ENCODE data around the gene HYCC2. TPM values are rescaled to one million over a fixed set of nuclear protein-coding genes. Genes with fewer than 3 reads are reported as not detected.

Gene HYCC2
- total RNA-seq, 2 experiments from 2014 or later = 31.4 to 32.0 TPM

DNA sequence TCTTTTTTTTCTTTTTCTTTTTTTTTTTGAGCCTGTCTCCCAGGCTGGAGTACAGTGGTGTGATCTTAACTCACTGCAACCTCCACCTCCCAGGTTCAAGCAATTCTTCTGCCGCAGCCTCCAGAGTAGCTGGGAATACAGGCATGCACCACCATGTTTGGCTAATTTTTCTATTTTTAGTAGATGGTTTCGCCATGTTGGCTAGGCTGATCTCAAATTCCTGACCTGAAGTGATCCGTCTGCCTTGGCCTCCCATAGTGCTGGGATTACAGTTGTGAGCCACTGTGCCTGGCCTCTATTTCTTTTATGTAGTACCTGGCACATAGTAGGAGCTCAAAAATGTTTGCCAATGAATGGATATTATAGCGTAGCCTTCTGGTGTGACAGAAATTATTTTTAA lies 37.7 kb upstream of the HYCC2 start:
- CTCF ChIA-PET = interaction anchor here (0.6 to 1.0 kb wide), 2 partner anchors 9 to 148 kb away, joined by 3 read pairs; no protein-coding TSS in a partner anchor
- POLR2A ChIA-PET = no interaction called here
- no peak for DNase-seq
- Mint-ChIP-seq H3K36me3 (ENCODE audit: low read depth) (no peaks in the 10 kb centered on the region), H3K4me1 (peaks cover 7% of the 10 kb centered on the region), H3K9me3 (no peaks in the 10 kb centered on the region), H3K27me3 (peaks cover 3% of the 10 kb centered on the region), H3K4me3 (no peak overlapping the region), H3K27ac (no peak overlapping the region)

DNA sequence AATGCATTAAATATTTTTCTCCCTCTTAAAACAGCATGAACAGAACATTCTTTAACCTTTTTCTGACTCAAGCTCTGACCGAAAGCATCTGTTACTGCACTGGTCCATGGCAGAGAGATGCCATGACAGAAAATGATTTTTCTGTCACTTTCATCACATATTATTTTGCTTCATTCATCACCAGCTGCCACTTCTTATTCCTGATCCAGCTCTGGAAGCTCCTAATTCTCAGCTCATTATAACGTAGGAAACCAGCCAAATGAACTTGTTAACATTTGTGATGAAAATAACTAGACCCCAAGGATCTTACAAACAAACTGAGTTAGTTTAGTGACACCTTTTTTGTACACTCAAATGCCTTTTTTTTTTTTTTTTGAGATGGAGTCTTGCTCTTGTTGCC lies 36.9 kb upstream of the HYCC2 start:
- H3K27me3 Mint-ChIP-seq = peaks cover 3% of the 10 kb centered on the region
- peaks cover 2% of the 10 kb centered on the region for H3K4me1 Mint-ChIP-seq
- no peak overlapping the region for H3K27ac Mint-ChIP-seq
- no peak overlapping the region for H3K4me3 Mint-ChIP-seq
- no peaks in the 10 kb centered on the region for H3K36me3 Mint-ChIP-seq (ENCODE audit: low read depth)
- no peaks in the 10 kb centered on the region for H3K9me3 Mint-ChIP-seq
- CTCF ChIA-PET = interaction anchor here (0.6 to 1.3 kb wide), 2 partner anchors 9 to 169 kb away, joined by 3 to 4 read pairs; no protein-coding TSS in a partner anchor
- POLR2A ChIA-PET = no interaction called here
- no peak for DNase-seq

GRCh38 chr2:201107624-201108023 lies 36.2 kb upstream of the HYCC2 start:
- no peak overlapping the region for H3K27ac Mint-ChIP-seq

DNA sequence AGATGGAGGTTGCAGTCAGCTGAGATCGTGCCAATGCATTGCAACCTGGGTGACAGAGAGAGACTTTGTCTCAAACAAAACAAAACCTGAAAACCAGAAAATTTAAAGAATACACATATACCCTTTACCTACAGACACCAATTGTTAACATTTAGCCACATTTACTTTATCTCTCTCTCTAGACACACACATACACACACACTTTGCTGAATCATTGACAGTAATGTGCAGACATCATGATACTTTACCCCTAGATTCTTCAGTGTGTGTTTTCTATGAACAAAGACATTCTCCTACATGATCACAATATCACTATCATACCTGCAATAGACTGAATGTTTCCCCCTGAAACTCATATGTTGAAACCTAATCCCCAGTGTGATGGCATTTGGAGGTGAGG lies 34.3 kb upstream of the HYCC2 start:
- Mint-ChIP-seq H3K4me3 (no peak overlapping the region), H3K27me3 (peaks cover 3% of the 10 kb centered on the region), H3K27ac (no peak overlapping the region), H3K4me1 (no peaks in the 10 kb centered on the region), H3K9me3 (no peaks in the 10 kb centered on the region), H3K36me3 (ENCODE audit: low read depth) (no peaks in the 10 kb centered on the region)
- ChIA-PET CTCF (interaction anchor here (1.1 kb wide), 1 partner anchor 10 kb away, joined by 7 read pairs; the partner anchor contains the start of gene CFLAR), POLR2A (no interaction called here)
- no peak for DNase-seq

More at GRCh38 chr2:201107624-201108023, 36.2 kb upstream of the HYCC2 start:
- peaks cover 3% of the 10 kb centered on the region for H3K27me3 Mint-ChIP-seq
- POLR2A ChIA-PET = no interaction called here
- DNase-seq = no peak
- no peaks in the 10 kb centered on the region for H3K36me3 Mint-ChIP-seq (ENCODE audit: low read depth)
- no peak overlapping the region for H3K4me3 Mint-ChIP-seq
- no peaks in the 10 kb centered on the region for H3K9me3 Mint-ChIP-seq
- CTCF ChIA-PET = interaction anchor here (0.6 to 1.3 kb wide), 5 partner anchors 10 to 194 kb away, joined by 3 to 4 read pairs (median 3); no protein-coding TSS in a partner anchor
- H3K4me1 Mint-ChIP-seq = no peaks in the 10 kb centered on the region

DNA sequence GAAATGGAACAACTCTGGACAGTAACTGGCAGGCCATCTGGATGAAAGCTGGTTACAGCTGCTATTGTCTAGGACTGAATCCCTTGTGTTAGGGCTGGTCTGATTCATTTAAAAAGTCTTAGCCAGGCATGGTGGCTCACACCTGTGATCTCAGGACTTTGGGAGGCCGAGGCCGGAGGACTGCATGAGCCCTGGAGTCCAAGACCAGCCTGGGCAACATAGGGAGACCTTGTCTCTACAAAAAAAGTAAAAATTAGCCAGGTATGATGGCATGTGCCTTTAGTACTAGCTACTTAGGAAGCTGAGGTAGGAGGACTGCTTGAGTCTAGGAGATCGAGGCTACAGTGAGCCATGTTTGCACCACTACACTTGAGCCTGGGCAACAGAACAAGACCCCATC lies 29.0 kb upstream of the HYCC2 start:
- no peaks in the 10 kb centered on the region for H3K27me3 Mint-ChIP-seq
- peaks cover 2% of the 10 kb centered on the region for H3K4me1 Mint-ChIP-seq
- no peaks in the 10 kb centered on the region for H3K9me3 Mint-ChIP-seq
- H3K27ac Mint-ChIP-seq = peak overlapping the region; percentile 44
- DNase-seq = no peak
- H3K4me3 Mint-ChIP-seq = no peak overlapping the region
- POLR2A ChIA-PET = interaction anchor here (0.6 kb wide), 1 partner anchor 10 kb away, joined by 4 read pairs; no protein-coding TSS in a partner anchor
- no peaks in the 10 kb centered on the region for H3K36me3 Mint-ChIP-seq (ENCODE audit: low read depth)
- CTCF ChIA-PET = interaction anchor here (0.6 to 1.4 kb wide), 4 partner anchors 8 to 137 kb away, joined by 3 to 4 read pairs (median 4); partner anchors contain the start of gene ORC2

DNA sequence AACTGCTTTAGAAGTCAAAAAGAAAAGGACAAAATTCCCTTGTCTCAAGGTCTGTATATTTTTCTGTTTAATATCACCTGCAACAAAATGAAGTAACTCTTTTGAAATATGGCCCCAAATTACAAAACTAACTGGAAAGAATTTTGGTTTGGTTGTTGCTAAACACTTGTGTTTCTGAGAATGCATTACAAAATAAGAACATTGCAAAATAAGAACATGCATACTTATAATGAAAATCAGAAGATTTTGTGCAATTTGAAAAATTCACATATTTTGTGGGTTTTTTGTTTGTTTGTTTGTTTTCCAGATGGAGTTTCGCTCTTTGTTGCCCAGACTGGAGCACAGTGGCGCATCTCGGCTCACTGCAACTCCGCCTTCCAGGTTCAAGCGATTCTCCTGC lies 22.1 kb upstream of the HYCC2 start:
- no peak overlapping the region for H3K4me3 Mint-ChIP-seq
- no peaks in the 10 kb centered on the region for H3K9me3 Mint-ChIP-seq
- peaks cover 4% of the 10 kb centered on the region for H3K4me1 Mint-ChIP-seq
- DNase-seq = no peak
- ChIA-PET POLR2A (no interaction called here), CTCF (interaction anchor here (1.1 to 1.6 kb wide), 2 partner anchors 8 to 21 kb away, joined by 3 to 4 read pairs; no protein-coding TSS in a partner anchor)
- H3K27ac Mint-ChIP-seq = no peak overlapping the region
- peaks cover 6% of the 10 kb centered on the region for H3K36me3 Mint-ChIP-seq (ENCODE audit: low read depth)
- H3K27me3 Mint-ChIP-seq = no peaks in the 10 kb centered on the region

- Mint-ChIP-seq H3K9me3 (no peaks in the 10 kb centered on the region), H3K27me3 (no peaks in the 10 kb centered on the region), H3K4me1 (peaks cover 2% of the 10 kb centered on the region), H3K4me3 (no peak overlapping the region), H3K27ac (peak overlapping the region; percentile 19), H3K36me3 (ENCODE audit: low read depth) (peaks cover 19% of the 10 kb centered on the region)
- CTCF ChIA-PET = interaction anchor here (0.6 to 0.9 kb wide), 4 partner anchors 12 to 127 kb away, joined by 3 read pairs; partner anchors contain the start of gene ORC2
- no peak for DNase-seq
- POLR2A ChIA-PET = interaction anchor here (0.6 kb wide), 1 partner anchor 10 kb away, joined by 4 read pairs; no protein-coding TSS in a partner anchor
Measured at GRCh38 chr2:201090574-201090973, 19.1 kb upstream of the HYCC2 start.

DNA sequence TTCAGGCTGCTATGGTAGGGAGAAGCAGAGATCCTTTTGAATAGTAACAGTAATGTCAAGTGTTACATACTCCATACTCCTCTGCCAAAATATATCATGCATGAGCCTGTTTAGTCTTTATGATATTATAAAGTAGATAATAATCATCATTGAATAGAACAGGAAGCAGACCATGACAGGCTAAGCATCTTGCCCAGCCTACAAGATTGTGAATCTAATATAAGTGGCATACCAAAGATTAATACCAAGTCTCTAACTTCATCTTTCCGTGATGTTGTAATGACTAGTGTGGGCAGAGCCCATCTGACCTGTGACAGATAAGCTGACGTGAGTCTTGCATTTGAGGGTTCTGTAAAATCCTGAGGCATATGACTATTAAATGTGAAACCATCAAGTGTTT lies 13.4 kb upstream of the HYCC2 start:
- no peak overlapping the region for H3K4me3 Mint-ChIP-seq
- no peaks in the 10 kb centered on the region for H3K27me3 Mint-ChIP-seq
- H3K4me1 Mint-ChIP-seq = peaks cover 3% of the 10 kb centered on the region
- DNase-seq = no peak
- no peaks in the 10 kb centered on the region for H3K9me3 Mint-ChIP-seq
- ChIA-PET CTCF (interaction anchor here (1.1 kb wide), 1 partner anchor 122 kb away, joined by 4 read pairs; the partner anchor contains the start of gene ORC2), POLR2A (no interaction called here)
- H3K27ac Mint-ChIP-seq = no peak overlapping the region
- peaks cover 39% of the 10 kb centered on the region for H3K36me3 Mint-ChIP-seq (ENCODE audit: low read depth)

GRCh38 chr2:201074996-201075395 lies 3.5 kb upstream of the HYCC2 start:
- Mint-ChIP-seq H3K36me3 (ENCODE audit: low read depth) (peaks cover 3% of the 10 kb centered on the region), H3K9me3 (no peaks in the 10 kb centered on the region), H3K27ac (no peak overlapping the region), H3K4me3 (no peak overlapping the region), H3K27me3 (no peaks in the 10 kb centered on the region), H3K4me1 (peaks cover 33% of the 10 kb centered on the region)
- POLR2A ChIA-PET = interaction anchor here (0.7 kb wide), 1 partner anchor 76 kb away, joined by 3 read pairs; no protein-coding TSS in a partner anchor
- CTCF ChIA-PET = interaction anchor here (1.0 kb wide), 1 partner anchor 34 kb away, joined by 3 read pairs; no protein-coding TSS in a partner anchor
- DNase-seq = no peak

DNA sequence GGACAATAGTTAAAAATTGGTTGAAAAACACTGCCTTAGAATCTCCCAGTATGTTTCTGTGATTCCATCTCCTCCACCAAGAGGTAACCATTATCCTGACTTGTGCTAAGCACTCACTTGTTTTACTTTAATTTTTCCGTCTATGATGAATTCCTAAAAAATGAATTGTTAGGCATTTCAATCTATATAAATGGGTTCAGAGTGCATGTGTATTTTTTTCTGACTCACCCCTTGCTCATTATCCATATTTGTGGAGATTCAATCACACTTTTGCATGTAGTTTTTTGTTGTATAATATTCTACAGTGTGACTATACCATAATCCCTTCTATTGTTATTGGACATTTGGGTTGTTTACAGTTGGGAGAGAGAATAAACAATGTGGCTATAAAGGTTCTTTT lies 1.6 kb upstream of the HYCC2 start:
- peaks cover 45% of the 10 kb centered on the region for H3K4me1 Mint-ChIP-seq
- H3K36me3 Mint-ChIP-seq (ENCODE audit: low read depth) = no peaks in the 10 kb centered on the region
- DNase-seq = no peak
- peak overlapping the region; percentile 54 for H3K27ac Mint-ChIP-seq
- ChIA-PET CTCF (no interaction called here), POLR2A (no interaction called here)
- H3K9me3 Mint-ChIP-seq = no peaks in the 10 kb centered on the region
- H3K27me3 Mint-ChIP-seq = no peaks in the 10 kb centered on the region
- H3K4me3 Mint-ChIP-seq = peak overlapping the region; percentile 49

GRCh38 chr2:201072201-201072530 lies 695 bp upstream of the HYCC2 start:
- Mint-ChIP-seq H3K36me3 (ENCODE audit: low read depth) (no peaks in the 10 kb centered on the region), H3K4me3 (peak overlapping the region; percentile 86), H3K27ac (peak overlapping the region; percentile 96), H3K27me3 (no peaks in the 10 kb centered on the region), H3K9me3 (no peaks in the 10 kb centered on the region), H3K4me1 (peaks cover 47% of the 10 kb centered on the region)
- DNase-seq = no peak
- ChIA-PET POLR2A (interaction anchor here (0.5 kb wide), 1 partner anchor 59 kb away, joined by 6 read pairs; no protein-coding TSS in a partner anchor), CTCF (no interaction called here)

- POLR2A ChIA-PET = interaction anchor here (0.6 kb wide), 1 partner anchor 1567 kb away, joined by 4 read pairs; no protein-coding TSS in a partner anchor
- Mint-ChIP-seq H3K4me1 (peaks cover 49% of the 10 kb centered on the region), H3K9me3 (no peaks in the 10 kb centered on the region), H3K4me3 (peak overlapping the region; percentile 86), H3K27me3 (no peaks in the 10 kb centered on the region), H3K27ac (peak overlapping the region; percentile 96), H3K36me3 (ENCODE audit: low read depth) (peaks cover 3% of the 10 kb centered on the region)
- no peak for DNase-seq
- CTCF ChIA-PET = interaction anchor here (0.5 to 0.8 kb wide), 3 partner anchors 10 to 118 kb away, joined by 3 to 6 read pairs (median 3); no protein-coding TSS in a partner anchor
Measured at GRCh38 chr2:201070948-201071478, 458 bp downstream of the HYCC2 start.

DNA sequence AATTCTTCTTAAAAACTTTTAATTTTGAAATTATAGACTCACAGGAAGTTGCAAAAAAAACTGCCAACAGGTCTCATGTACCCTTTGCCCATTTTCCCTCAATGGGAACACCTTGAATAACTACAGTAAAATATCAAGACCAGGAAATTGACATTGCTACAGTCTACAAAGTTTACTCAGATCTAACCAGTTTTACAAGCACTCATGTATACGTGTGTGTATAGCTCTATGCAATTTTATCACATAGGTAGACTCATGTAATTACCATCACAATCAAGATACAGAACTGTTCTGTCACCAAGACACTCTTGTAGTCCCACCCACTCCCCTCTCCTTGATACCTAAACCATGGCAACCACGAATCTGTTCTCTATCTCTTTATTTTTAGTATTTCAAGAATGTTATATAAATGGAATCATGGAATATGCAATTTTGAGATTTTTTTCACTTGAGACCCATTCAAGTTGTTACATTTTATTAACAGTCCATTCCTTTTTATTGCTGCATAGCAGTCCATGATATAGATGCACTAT lies 6.6 kb downstream of the HYCC2 start:
- Mint-ChIP-seq H3K27ac (no peak overlapping the region), H3K36me3 (ENCODE audit: low read depth) (peaks cover 12% of the 10 kb centered on the region), H3K9me3 (no peaks in the 10 kb centered on the region), H3K4me3 (no peak overlapping the region), H3K27me3 (no peaks in the 10 kb centered on the region), H3K4me1 (peaks cover 40% of the 10 kb centered on the region)
- ChIA-PET CTCF (interaction anchor here (1.5 to 2.6 kb wide), 2 partner anchors 45 to 164 kb away, joined by 3 to 6 read pairs; no protein-coding TSS in a partner anchor), POLR2A (no interaction called here)
- DNase-seq = no peak

Measured in activated CD4-positive, alpha-beta T cell treated with anti-CD3 and anti-CD28 coated beads, Interleukin-2, amount 10 ng/mL, durations not matched to agents 7 days and 5 days (primary cell).